GM12874 (cell line): ENCODE results near the gene NEXMIF.

ENCODE experiments used
- TF ChIP-seq, protein P1 (sequence below): IDR thresholded peaks from 2 replicates; pipeline ENCODE4 v1.5.1; 2011; ENCODE audit warnings: low read depth, mild to moderate bottlenecking, control low read depth, low read length, moderate library complexity; ENCODE audit not compliant: insufficient read depth

NEXMIF gene

GRCh38 chrX:74835566-74835965, 89.7 kb downstream of the NEXMIF start:
- TF ChIP-seq, protein P1, sequence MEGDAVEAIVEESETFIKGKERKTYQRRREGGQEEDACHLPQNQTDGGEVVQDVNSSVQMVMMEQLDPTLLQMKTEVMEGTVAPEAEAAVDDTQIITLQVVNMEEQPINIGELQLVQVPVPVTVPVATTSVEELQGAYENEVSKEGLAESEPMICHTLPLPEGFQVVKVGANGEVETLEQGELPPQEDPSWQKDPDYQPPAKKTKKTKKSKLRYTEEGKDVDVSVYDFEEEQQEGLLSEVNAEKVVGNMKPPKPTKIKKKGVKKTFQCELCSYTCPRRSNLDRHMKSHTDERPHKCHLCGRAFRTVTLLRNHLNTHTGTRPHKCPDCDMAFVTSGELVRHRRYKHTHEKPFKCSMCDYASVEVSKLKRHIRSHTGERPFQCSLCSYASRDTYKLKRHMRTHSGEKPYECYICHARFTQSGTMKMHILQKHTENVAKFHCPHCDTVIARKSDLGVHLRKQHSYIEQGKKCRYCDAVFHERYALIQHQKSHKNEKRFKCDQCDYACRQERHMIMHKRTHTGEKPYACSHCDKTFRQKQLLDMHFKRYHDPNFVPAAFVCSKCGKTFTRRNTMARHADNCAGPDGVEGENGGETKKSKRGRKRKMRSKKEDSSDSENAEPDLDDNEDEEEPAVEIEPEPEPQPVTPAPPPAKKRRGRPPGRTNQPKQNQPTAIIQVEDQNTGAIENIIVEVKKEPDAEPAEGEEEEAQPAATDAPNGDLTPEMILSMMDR, result no peak

GRCh38 chrX:74814681-74815080, 110.6 kb downstream of the NEXMIF start:
- TF ChIP-seq, protein P1, result no peak

DNA sequence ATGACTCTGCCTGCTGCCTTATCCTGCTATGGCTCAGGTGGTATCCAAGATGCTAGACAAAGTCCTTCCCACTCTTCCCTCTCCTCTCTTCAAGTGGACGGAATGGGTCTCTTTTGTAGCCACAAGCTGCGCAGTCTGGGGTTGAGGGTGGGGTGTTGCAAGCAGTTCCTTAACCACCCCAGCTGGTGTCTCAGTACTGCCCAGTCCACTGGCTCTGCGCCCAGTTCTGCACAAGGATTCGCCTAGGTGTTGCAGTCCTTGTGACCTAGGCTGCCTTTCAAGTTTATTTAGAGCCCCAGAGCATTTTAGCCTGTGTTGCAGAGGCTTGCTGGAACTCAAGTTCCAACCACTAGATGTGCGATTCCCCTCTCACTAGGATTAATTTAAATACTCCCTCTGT, 120.7 kb downstream of the NEXMIF start:
- TF ChIP-seq, protein P1, result no peak

- TF ChIP-seq, protein P1, result no peak
Measured at GRCh38 chrX:74800062-74800461, 125.2 kb downstream of the NEXMIF start.

DNA sequence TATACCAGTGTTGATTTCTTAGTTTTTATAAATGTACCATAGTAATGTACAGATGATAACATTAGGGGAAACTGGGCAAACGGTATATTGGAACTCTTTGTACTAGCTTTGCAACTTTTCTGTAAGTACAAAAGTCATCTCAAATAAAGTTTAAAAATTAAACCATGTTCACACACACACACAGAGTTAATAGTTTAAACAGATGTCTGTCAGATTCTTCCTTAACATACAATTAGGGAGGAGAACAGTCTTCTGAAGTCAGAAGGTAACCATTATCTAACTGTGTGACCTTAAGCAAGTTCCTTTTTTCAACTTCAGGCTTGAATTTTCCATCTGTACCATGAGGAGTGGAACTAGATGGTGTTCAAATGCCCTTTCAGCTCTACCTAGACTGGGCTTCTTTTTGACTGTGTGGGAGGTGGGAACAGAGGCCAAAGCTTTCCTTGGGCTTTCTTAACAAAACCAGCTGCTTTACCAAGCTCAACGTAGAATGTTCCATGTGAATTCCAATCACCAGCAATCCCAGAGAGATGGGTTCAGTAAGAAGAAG, 127.8 kb downstream of the NEXMIF start:
- TF ChIP-seq, protein P1, result no peak

GRCh38 chrX:74788545-74789086, 136.6 kb downstream of the NEXMIF start:
- TF ChIP-seq, protein P1, result no peak

DNA sequence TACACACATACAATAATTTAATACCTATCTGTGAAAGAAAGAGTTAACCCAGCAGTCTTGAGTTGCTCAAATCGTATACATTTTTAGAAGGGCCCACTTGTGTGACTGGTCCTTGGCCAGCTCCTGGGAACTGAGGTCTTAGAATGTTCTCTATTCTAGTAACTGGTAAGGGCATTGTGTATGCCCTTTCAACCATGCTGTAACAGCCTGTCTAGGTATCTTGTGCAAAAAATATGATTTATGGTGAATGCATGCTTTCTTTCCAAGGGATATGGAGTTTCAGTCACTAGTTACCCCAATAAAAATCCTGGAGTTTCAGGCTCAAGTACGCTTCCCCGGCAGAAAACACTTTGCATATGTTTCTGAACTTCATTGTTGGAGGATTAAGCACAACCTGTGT, 140.6 kb downstream of the NEXMIF start:
- TF ChIP-seq, protein P1, result no peak

DNA sequence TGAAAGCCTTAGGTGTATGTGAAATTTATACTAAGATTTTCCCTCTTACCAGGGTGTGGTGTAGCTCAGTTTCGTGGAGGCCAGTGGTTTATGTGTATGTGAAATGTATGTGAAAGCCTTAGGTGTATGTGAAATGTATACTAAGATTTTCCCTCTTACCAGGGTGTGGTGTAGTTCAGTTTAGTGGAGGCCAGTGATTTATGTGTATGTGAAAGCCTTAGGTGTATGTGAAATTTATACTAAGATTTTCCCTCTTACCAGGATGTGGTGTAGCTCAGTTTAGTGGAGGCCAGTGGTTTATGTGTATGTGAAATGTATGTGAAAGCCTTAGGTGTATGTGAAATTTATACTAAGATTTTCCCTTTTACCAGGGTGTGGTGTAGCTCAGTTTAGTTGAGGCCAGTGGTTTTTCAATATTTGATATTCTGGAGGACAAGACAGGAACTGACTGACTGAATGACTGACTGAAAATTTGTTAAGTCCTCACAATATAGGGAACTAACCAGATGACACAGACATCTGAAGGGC, 143.7 kb downstream of the NEXMIF start:
- TF ChIP-seq, protein P1, result no peak
